Measurements from ENCODE around the gene IFT122. TPM values are rescaled to one million over a fixed set of nuclear protein-coding genes. Genes with fewer than 3 reads are reported as not detected.

IFT122 gene
- total and polyA plus RNA-seq, 2 of the 4 experiments (the other 2 are of a cell fraction) = 16.8 to 28.0 TPM

GRCh38 chr3:129524081-129524480 is 84.1 kb downstream of the IFT122 start:
- no CpG with 5 or more reads among the region's 4 CpGs for WGBS, 2 experiments (ENCODE audit: extremely low coverage in 2 of 2, insufficient read length in 1 of 2)
- no peak overlapping the region for H2BK20ac ChIP-seq (ENCODE audit: low read depth, low read length)
- dilution Hi-C loops (cut with HindIII; ENCODE audit: low sequenced_read_pairs, unreplicated experiment) = no loop called here
- intact Hi-C loops (cut with micrococcal nuclease) = no loop called here
- no peak overlapping the region for H3K4ac ChIP-seq (ENCODE audit: low read depth, low read length)
- ChIA-PET POLR2A (ENCODE audit: unreplicated experiment) (no interaction called here), CTCF (no interaction called here)
- no peak overlapping the region for H3K9ac ChIP-seq (ENCODE audit: low read depth, low read length)
- no peak overlapping the region for H4K91ac ChIP-seq (ENCODE audit: insufficient read depth, low read depth, low read length)
- H2AK5ac ChIP-seq (ENCODE audit: low read depth, low read length) = no peak overlapping the region
- H3K23ac ChIP-seq (ENCODE audit: low read depth, low read length) = no peak overlapping the region
- no peak for ATAC-seq (ENCODE audit: low read depth)
- no peaks in the 10 kb centered on the region; the same call in 1 of the 2 replicates for H3K9me1 ChIP-seq (ENCODE audit: insufficient read depth, low read length)
- H3K9me3 ChIP-seq (ENCODE audit: control insufficient read depth, insufficient read depth, low read length) = no peaks in the 10 kb centered on the region
- H3K27me3 ChIP-seq (ENCODE audit: control insufficient read depth, insufficient read depth, low read length) = no peaks in the 10 kb centered on the region
- in situ Hi-C loops (cut with MboI; ENCODE audit: low sequenced_read_pairs) = no loop called here
- no peak overlapping the region for H4K5ac ChIP-seq (ENCODE audit: low read depth, low read length)
- H3K4me1 ChIP-seq (ENCODE audit: control insufficient read depth, insufficient read depth, low read length) = peaks cover 2% of the 10 kb centered on the region; the same call in 1 of the 2 replicates
- H4K20me1 ChIP-seq (ENCODE audit: insufficient read depth, low read length) = no peaks in the 10 kb centered on the region
- H3K4me3 ChIP-seq (ENCODE audit: insufficient read depth, low read depth, low read length) = no peak overlapping the region
- TF ChIP-seq SMC3 (IDR thresholded peaks at IDR 0.05; ENCODE audit: low read depth, low read length) (no peak), BHLHE40 (IDR thresholded peaks at IDR 0.05; ENCODE audit: low read depth, low read length) (no peak), CHD1 (IDR thresholded peaks at IDR 0.05; ENCODE audit: low read depth, low read length) (no peak), CEBPB (IDR thresholded peaks at IDR 0.05; ENCODE audit: low read depth, low read length) (0 out of 2 replicates have a peak, but pooled peaks have one; percentile 9)
- H3K79me1 ChIP-seq (ENCODE audit: low read depth in 1 of 2, low read length in 2 of 2) = no peaks in the 10 kb centered on the region
- no peak overlapping the region for H2BK120ac ChIP-seq (ENCODE audit: low read depth, low read length)
- H2BK5ac ChIP-seq (ENCODE audit: low read depth, low read length, poor library complexity, severe bottlenecking) = no peak overlapping the region
- no TSS peak for BruUV-seq (replicated peaks)
- no peak overlapping the region for H4K8ac ChIP-seq (ENCODE audit: low read depth in 2 of 2, low read length in 2 of 2)
- peaks cover 1% of the 10 kb centered on the region; the same call in 1 of the 2 replicates for H3K36me3 ChIP-seq (ENCODE audit: control insufficient read depth, insufficient read depth, low read length)
- no peak overlapping the region for H3K18ac ChIP-seq (ENCODE audit: low read depth, low read length)
- H2BK15ac ChIP-seq (ENCODE audit: low read depth, low read length) = no peak overlapping the region
- H3K56ac ChIP-seq (ENCODE audit: extremely low read depth, insufficient read depth, low read length) = no peak overlapping the region
- no peak overlapping the region for H3K4me2 ChIP-seq (ENCODE audit: low read depth, low read length)
- no peak overlapping the region for H2AFZ ChIP-seq (replicated peaks; ENCODE audit: low read length, poor library complexity)
- DNase-seq = no peak
- H3K14ac ChIP-seq (replicated peaks; ENCODE audit: low read depth, low read length) = no peak overlapping the region; the same call in 1 of the 2 replicates
- no peak overlapping the region for H2AK9ac ChIP-seq (replicated peaks; ENCODE audit: low read depth, low read length, poor library complexity)
- H3K27ac ChIP-seq (ENCODE audit: insufficient read depth, low read length) = no peak overlapping the region

Data from IMR-90 (cell line).